T-helper 2 cell treated with Interferon-gamma antibody and Interleukin-4, amounts not matched to agents 5 μg/mL and 100 μg/mL, for 36 hours (primary cell): ENCODE measurements around the gene KCNJ15.
"Not testable (repeated sequence)": the region's sequence is repeated elsewhere in the genome, so short reads cannot be mapped to it uniquely, and the experiment has no call there.

Experiments
- DNase-seq: peaks from one replicate; pipeline ENCODE4 v3.0.0; 2021; ENCODE audit warnings: low spot score
- H3K27ac Mint-ChIP-seq: one replicate; pipeline ENCODE4 v1.8.0; 2021; ENCODE audit warnings: mild to moderate bottlenecking, mixed read lengths
- H3K27me3 Mint-ChIP-seq: one replicate; pipeline ENCODE4 v1.8.0; 2021; ENCODE audit warnings: low read depth, mixed read lengths
- H3K36me3 Mint-ChIP-seq: one replicate; pipeline ENCODE4 v1.8.0; 2021; ENCODE audit warnings: low read depth, mixed read lengths
- H3K4me1 Mint-ChIP-seq: one replicate; pipeline ENCODE4 v1.8.0; 2021; ENCODE audit warnings: low read depth, mixed read lengths
- H3K4me3 Mint-ChIP-seq: one replicate; pipeline ENCODE4 v1.8.0; 2022; ENCODE audit warnings: mild to moderate bottlenecking, moderate library complexity, mixed read lengths
- H3K9me3 Mint-ChIP-seq: one replicate; pipeline ENCODE4 v1.8.0; 2021; ENCODE audit warnings: mixed read lengths

The KCNJ15 gene

DNA sequence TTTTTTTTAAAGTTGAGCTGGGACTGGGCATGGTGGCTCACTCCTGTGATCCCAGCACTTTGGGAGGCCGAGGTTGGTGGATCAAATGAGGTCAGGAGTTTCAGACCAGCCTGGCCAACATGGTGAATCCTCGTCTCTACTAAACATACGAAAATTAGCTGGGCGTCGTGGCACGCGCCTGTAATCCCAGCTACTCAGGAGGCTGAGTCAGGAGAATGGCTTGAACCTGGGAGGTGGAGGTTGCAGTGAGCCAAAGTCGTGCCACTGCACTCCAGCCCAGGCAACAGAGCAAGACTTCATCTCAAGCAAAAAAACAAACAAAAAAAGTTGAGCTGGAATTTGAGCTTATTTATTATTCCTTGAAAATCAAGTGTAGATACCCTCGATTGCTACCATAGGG, 21.5 kb upstream of the KCNJ15 start:
- H3K27me3 Mint-ChIP-seq = not testable (repeated sequence)

DNA sequence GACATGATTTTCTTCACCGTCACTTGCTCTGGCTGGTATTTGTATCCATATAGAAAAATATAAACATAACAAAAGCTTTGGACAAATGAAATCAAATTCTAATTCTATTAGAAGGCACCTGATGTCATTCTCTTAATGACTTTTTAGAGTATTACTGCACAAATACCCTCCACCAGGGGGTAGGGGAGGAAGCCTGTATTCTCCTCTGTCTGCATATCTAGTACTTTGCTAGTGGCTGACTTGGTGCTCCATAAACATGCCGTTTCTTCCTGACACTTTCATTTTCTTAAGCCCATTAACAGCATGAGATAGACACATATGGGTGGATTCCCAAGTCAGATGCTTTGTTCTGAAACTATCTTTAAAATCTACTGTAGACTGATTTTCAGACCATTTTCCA, 20.6 kb upstream of the KCNJ15 start:
- no peak overlapping the region for H3K27ac Mint-ChIP-seq
- H3K36me3 Mint-ChIP-seq = no peaks in the 10 kb centered on the region
- no peaks in the 10 kb centered on the region for H3K27me3 Mint-ChIP-seq
- H3K9me3 Mint-ChIP-seq = peaks cover 15% of the 10 kb centered on the region
- H3K4me3 Mint-ChIP-seq = no peak overlapping the region
- DNase-seq = no peak
- H3K4me1 Mint-ChIP-seq = no peaks in the 10 kb centered on the region

More for the DNA sequence above, 21.5 kb upstream of the KCNJ15 start:
- not testable (repeated sequence) for H3K4me1 Mint-ChIP-seq, H3K27ac Mint-ChIP-seq, H3K4me3 Mint-ChIP-seq, DNase-seq, H3K36me3 Mint-ChIP-seq
- peaks cover 23% of the 10 kb centered on the region for H3K9me3 Mint-ChIP-seq

DNA sequence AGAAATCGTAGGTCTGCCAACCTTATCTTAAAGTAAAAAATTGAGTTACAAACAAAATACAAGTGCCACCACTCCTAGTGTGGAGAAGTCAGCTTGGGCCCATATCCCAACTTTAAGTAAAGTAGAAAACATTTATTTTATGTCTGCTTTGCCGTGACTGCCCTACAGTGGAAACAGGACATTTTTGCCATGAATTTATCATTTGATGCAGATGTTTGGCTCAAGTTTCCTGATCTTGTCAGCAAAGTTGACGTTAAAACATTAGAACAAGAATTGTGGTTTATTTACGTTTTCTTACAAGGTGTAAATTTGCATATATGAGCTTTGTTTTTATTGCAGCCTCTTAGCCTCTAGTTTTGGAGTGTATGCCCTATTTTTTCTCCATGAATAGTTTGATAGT, 17.1 kb upstream of the KCNJ15 start:
- H3K4me3 Mint-ChIP-seq = no peak overlapping the region
- H3K4me1 Mint-ChIP-seq = peaks cover 9% of the 10 kb centered on the region
- no peak overlapping the region for H3K27ac Mint-ChIP-seq
- H3K27me3 Mint-ChIP-seq = peaks cover 6% of the 10 kb centered on the region
- H3K36me3 Mint-ChIP-seq = no peaks in the 10 kb centered on the region
- H3K9me3 Mint-ChIP-seq = no peaks in the 10 kb centered on the region
- no peak for DNase-seq

DNA sequence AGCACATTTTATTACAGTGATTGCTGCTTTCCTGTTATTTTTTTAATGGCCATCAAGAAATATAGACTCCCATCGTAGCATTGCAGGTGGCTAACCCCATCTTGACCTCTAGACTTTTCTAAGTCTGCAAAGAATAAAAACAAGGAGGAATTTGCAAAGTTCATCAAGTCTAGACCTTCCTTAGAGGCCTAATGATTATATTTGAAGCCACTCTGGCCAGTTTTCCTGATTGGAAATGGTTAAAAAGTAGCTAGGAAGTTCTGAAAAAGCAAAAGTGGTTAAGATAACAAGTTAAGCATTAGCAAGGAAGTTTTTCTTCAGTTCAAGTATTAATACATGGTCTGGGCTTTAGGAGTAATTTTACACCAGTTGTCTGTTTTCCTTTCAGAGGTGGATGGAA, 16.7 kb upstream of the KCNJ15 start:
- H3K27ac Mint-ChIP-seq = no peak overlapping the region
- peaks cover 8% of the 10 kb centered on the region for H3K27me3 Mint-ChIP-seq
- H3K4me3 Mint-ChIP-seq = no peak overlapping the region
- H3K9me3 Mint-ChIP-seq = no peaks in the 10 kb centered on the region
- DNase-seq = no peak
- H3K36me3 Mint-ChIP-seq = no peaks in the 10 kb centered on the region
- H3K4me1 Mint-ChIP-seq = peaks cover 13% of the 10 kb centered on the region

DNA sequence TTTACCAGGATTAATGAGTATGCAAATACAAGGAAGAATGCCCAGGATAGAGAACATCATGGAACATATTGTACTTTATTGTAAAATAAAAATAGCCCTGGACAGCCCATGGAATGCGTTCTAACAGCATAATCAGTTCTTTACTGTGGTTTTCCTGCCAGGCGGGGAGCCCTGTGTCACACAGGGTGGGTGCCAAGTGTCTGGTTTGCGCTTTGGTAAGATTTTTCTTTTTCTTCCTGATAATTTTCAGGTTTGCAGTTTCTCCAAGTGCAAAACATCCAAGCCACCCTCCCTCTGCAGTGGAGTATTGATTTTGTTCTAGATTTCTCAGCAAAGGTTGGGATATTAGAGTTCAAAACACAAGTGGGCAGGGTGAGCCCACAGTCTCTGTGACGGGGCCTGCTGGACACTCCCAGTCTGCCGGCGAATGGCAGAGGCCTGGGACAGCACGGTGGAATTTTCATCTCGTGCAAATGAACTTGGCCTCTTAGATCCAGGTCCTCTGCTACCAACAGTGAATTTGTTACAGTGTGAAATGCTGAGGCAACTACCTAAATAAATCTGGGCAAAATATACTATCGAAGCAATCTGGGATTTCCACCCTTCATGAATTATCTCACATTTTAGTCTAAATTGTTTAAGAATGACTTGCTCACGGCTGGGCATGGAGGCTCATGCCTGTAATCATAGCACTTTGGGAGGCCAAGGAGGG, 15.6 kb upstream of the KCNJ15 start:
- no peak for DNase-seq
- H3K4me3 Mint-ChIP-seq = no peak overlapping the region
- H3K9me3 Mint-ChIP-seq = no peaks in the 10 kb centered on the region
- peaks cover 17% of the 10 kb centered on the region for H3K4me1 Mint-ChIP-seq
- no peak overlapping the region for H3K27ac Mint-ChIP-seq
- peaks cover 13% of the 10 kb centered on the region for H3K27me3 Mint-ChIP-seq
- no peaks in the 10 kb centered on the region for H3K36me3 Mint-ChIP-seq

DNA sequence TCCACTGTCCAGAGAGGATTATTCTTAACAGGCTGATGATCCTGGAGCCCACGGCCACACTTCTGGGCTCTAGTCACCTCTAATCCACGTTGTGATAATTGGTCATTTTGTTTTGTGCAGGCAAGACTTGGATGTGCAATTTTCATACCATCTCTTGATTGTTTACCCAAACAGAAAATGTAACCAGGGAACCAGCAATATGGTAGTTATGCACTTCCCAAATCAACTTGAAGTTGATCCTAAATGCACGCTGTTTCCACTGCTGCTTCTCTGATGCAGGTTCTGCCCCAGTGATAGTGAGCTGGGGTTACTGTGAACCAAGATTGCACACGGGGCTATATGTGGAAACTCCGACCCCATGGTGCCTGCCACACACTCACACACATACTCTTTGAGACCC, 14.7 kb upstream of the KCNJ15 start:
- Mint-ChIP-seq H3K9me3 (no peaks in the 10 kb centered on the region), H3K36me3 (no peaks in the 10 kb centered on the region), H3K4me3 (no peak overlapping the region), H3K27ac (no peak overlapping the region), H3K27me3 (peaks cover 21% of the 10 kb centered on the region), H3K4me1 (peaks cover 17% of the 10 kb centered on the region)
- no peak for DNase-seq

DNA sequence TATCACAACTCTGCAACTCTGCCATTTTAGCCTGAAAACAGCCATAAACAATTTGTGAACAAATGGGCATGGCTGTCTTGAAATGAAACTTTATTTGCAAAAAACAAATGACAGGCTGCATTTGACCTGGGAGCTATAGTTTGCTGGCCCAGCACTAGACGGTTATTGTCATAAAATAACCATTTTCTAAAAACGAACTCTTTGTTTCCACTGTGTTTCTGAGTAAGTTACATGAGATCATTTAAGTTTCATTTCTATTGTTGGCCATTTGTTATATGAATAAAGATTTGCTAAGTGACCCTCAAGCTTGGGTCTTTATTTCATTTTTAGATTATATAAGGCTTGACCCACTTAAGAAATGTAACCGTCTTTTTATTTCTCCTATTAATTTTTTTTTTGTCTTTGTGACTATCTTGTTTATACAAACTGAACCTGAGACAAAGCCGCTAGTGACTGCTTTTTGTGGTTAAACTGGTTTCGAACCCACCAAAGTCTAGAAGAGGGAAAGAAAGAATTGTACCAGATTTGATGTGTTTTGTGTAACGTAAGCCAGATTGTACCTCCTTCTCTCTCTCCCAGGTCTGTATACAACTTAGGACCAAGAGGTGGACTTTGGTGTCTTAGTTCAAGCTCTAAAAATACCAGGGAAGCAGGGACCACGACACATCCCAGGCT, 12.9 kb upstream of the KCNJ15 start:
- no peak overlapping the region for H3K27ac Mint-ChIP-seq
- no peaks in the 10 kb centered on the region for H3K9me3 Mint-ChIP-seq
- peaks cover 26% of the 10 kb centered on the region for H3K4me1 Mint-ChIP-seq
- H3K36me3 Mint-ChIP-seq = no peaks in the 10 kb centered on the region
- H3K4me3 Mint-ChIP-seq = peak overlapping the region; percentile 64
- no peak for DNase-seq
- H3K27me3 Mint-ChIP-seq = peaks cover 34% of the 10 kb centered on the region

DNA sequence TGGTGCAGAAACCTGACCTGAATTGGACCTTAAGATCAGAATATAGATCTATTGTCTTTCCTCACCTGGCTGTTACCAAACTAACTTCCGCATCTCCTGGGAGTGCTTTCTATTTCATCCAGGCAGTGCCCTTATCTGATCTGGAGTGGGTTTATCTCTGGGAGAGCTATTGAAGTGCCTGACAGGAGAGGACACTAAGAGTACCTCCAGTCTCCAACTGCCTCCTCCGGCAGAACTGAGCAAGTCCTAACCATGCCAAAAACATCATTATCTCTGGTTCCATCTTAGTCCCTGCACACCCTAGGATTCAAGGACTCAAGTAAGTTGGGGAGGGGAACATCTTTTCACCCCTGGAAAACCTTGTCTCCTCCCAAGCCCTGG, 12.4 kb upstream of the KCNJ15 start:
- no peaks in the 10 kb centered on the region for H3K9me3 Mint-ChIP-seq
- H3K4me1 Mint-ChIP-seq = peaks cover 31% of the 10 kb centered on the region
- peak overlapping the region; percentile 64 for H3K4me3 Mint-ChIP-seq
- H3K27ac Mint-ChIP-seq = peak overlapping the region; percentile 63
- H3K27me3 Mint-ChIP-seq = peaks cover 39% of the 10 kb centered on the region
- DNase-seq = no peak
- H3K36me3 Mint-ChIP-seq = no peaks in the 10 kb centered on the region

DNA sequence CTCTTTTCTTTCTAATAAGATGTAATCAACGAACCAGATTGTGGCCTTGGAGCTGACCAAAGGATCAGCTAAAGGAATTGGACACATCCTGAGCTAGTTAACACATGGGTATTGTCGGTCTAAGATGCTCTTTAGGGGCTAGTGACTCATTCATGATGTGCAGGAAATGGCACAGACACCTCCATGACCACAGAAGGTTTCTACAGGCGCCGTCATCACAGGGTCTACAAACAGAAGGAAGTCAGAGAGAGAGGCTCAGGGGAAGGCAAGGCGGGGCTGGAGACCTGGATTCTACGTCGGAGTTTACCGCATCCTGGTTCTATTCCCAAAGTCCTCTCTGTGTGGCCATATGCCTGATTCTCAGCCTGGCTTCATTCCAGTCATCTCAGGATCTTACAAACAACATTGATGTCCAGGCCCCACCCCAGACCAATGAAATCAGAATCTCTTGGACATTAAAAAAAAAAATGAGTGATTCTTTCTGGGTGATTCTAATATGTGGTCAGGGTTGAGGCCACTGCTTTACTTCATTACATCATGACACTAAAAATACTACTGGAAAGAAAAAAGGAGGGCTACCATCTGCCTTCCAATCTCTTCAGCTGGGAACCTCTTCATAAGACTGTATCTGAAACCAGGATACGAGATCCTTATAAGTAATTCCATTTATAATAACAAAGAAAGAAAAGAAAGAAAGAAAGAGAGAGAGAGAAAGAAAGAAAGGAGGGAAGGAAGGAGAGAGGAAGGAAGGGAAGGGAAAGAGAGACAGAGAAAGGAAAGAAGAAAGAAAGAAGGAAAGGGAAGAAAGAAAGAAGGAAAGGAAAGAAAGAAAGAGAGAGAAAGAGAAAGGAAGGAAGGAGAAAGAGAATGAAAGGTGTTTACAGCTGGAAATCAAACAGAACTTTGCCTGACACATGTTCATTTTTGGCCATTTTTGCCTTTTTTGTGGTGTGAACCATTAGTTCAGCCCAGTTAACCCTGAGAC, 11.6 kb upstream of the KCNJ15 start:
- Mint-ChIP-seq H3K4me1 (peaks cover 37% of the 10 kb centered on the region), H3K36me3 (no peaks in the 10 kb centered on the region), H3K27ac (peak overlapping the region; percentile 54), H3K9me3 (no peaks in the 10 kb centered on the region), H3K27me3 (peaks cover 44% of the 10 kb centered on the region), H3K4me3 (peak overlapping the region; percentile 64)
- DNase-seq = peak; percentile 75

DNA sequence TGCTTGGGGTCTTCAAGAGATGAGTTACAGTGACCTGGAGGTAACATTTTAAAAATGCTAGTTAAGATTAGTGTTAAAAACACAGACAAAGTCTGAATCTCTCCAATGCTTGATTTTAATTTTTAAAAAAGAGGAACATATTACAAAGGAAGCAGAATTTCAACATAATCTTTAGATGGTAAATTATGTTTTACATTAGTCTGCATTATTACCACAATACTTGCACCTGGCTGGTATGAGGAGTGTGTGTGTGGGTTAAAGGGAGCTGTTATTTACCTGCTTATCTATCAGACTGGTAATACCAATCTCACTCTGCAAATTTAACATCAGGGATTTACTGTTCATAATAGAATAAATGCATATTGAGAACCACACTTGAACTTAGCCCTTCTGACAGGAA, 10.3 kb upstream of the KCNJ15 start:
- H3K27me3 Mint-ChIP-seq = peaks cover 54% of the 10 kb centered on the region
- H3K36me3 Mint-ChIP-seq = no peaks in the 10 kb centered on the region
- H3K4me3 Mint-ChIP-seq = no peak overlapping the region
- DNase-seq = no peak
- no peaks in the 10 kb centered on the region for H3K9me3 Mint-ChIP-seq
- H3K4me1 Mint-ChIP-seq = peaks cover 37% of the 10 kb centered on the region
- no peak overlapping the region for H3K27ac Mint-ChIP-seq

DNA sequence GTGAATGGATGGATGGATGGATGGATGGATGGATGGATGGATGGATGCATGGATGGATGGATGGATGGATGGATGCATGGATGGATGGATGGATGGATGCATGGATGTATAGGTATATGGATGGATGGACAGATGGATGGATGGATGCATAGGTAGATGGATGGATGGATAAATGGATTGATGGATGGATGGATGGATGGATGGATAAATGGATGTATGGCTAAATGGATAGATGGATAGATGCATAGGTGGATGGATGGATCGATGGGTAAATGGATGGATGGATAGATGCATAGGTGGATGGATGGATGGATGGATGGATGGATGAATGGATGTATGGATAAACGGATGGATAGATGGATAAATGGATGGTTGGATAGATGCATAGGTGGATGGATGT, 9.7 kb upstream of the KCNJ15 start:
- peaks cover 37% of the 10 kb centered on the region for H3K4me1 Mint-ChIP-seq
- peaks cover 56% of the 10 kb centered on the region for H3K27me3 Mint-ChIP-seq
- DNase-seq, H3K36me3 Mint-ChIP-seq, H3K27ac Mint-ChIP-seq, H3K9me3 Mint-ChIP-seq, H3K4me3 Mint-ChIP-seq: not testable (repeated sequence)

DNA sequence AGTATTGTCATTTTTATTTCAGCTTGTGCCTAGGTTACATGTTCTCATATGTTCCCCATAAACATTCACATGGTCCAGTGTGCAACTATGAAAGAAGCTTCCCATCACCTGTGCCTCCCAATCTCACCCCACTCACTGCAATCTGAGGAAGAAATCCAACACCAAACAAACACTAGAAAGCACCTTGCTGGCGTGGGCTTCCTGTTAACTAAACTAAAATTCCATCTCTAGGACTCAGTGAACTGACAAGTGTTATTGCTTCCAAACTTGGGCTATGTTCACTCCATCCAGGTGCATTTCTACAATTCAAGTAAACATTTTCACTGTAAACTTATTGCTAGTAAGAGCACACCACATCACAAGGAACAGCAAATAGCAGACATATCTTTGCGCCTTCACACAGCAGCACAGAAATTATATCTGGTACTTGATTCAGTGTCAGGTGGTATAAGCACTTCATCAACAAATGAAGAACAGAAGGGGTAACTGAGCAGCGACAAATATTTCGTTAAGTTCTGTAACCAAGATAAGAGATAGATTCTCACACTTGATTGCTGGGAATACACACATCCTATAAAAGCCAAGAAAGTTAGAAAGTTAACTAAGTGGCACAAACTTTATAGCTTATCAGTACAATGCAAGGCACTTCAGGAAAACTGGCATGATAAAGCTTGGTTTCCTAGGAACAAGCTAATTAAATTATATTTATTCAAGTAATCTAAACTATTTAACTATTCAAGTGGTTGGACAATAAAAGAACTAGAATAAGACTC, 8.9 kb upstream of the KCNJ15 start:
- H3K27me3 Mint-ChIP-seq = peaks cover 60% of the 10 kb centered on the region
- no peak overlapping the region for H3K4me3 Mint-ChIP-seq
- H3K9me3 Mint-ChIP-seq = no peaks in the 10 kb centered on the region
- no peaks in the 10 kb centered on the region for H3K36me3 Mint-ChIP-seq
- no peak for DNase-seq
- H3K27ac Mint-ChIP-seq = no peak overlapping the region
- H3K4me1 Mint-ChIP-seq = peaks cover 37% of the 10 kb centered on the region

DNA sequence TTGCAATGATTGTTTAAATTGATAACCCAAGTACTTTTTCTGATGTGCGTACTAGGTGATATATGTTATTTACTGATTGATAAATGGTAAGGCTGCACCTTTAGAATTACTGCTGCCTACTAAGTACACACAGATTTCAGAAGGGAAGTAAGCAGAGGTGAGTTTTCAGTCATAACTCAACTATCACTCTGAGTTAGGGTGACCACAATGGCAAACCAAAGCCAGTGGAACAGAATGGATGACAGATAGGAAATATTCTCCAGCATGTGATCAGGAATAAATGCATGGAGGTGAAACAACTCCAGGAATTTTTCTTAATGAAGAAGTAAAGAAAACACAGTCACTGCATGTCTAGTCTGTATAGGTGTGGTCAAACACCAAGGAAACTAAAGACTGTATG, 7.5 kb upstream of the KCNJ15 start:
- peaks cover 32% of the 10 kb centered on the region for H3K4me1 Mint-ChIP-seq
- DNase-seq = no peak

More for the DNA sequence above, 7.5 kb upstream of the KCNJ15 start:
- Mint-ChIP-seq H3K27ac (no peak overlapping the region), H3K4me3 (no peak overlapping the region), H3K27me3 (peaks cover 71% of the 10 kb centered on the region), H3K36me3 (no peaks in the 10 kb centered on the region), H3K9me3 (no peaks in the 10 kb centered on the region)
